OCI-LY1 (cell line): ENCODE measurements around the gene MACROD1.

Experiments
- H2AFZ ChIP-seq: fragments of 200-600 bp; sonication (generic), shearing (Covaris generic); 2 replicates; pipeline ENCODE4 v1.6.0; 2014; ENCODE audit warnings: antibody characterized with exemption, mild to moderate bottlenecking, low read length
- H3F3A ChIP-seq: fragments of 200-600 bp; sonication (generic), shearing (Covaris generic); 2 replicates; pipeline ENCODE4 v1.6.0; 2014; ENCODE audit warnings: mild to moderate bottlenecking, antibody characterized with exemption, low read length, moderate library complexity; ENCODE audit not compliant: insufficient read depth
- H3K27ac ChIP-seq: fragments of 200-600 bp; sonication (generic); 2 replicates; pipeline ENCODE4 v1.5.1; 2014; ENCODE audit warnings: low read length, mixed run types, mild to moderate bottlenecking, low read depth; ENCODE audit not compliant: poor library complexity, severe bottlenecking
- H3K27me3 ChIP-seq: fragments of 200-600 bp; sonication (generic); 2 replicates; pipeline ENCODE4 v1.6.0; 2014; ENCODE audit warnings: antibody characterized with exemption, mild to moderate bottlenecking, low read length, moderate library complexity; ENCODE audit not compliant: insufficient read depth
- H3K36me3 ChIP-seq: fragments of 200-600 bp; sonication (generic); 2 replicates; pipeline ENCODE4 v1.6.1; 2014; ENCODE audit warnings: mild to moderate bottlenecking, antibody characterized with exemption, low read length, moderate library complexity, mixed read lengths; ENCODE audit not compliant: insufficient read depth
- H3K4me1 ChIP-seq: fragments of 200-600 bp; sonication (generic); 2 replicates; pipeline ENCODE4 v1.5.1; 2014; ENCODE audit warnings: mild to moderate bottlenecking, low read length, moderate library complexity; ENCODE audit not compliant: insufficient read depth, severe bottlenecking
- H3K4me2 ChIP-seq: fragments of 200-600 bp; sonication (generic), shearing (Covaris generic); 2 replicates; pipeline ENCODE4 v1.6.1; 2014; ENCODE audit warnings: low read length
- H3K4me3 ChIP-seq: fragments of 200-600 bp; sonication (generic); 2 replicates; pipeline ENCODE4 v1.5.1; 2014; ENCODE audit warnings: low read length, low read depth, mild to moderate bottlenecking, mixed read lengths; ENCODE audit not compliant: poor library complexity, severe bottlenecking
- H3K79me2 ChIP-seq: fragments of 200-600 bp; shearing (Covaris generic); 2 replicates; pipeline ENCODE4 v1.6.1; 2016; ENCODE audit warnings: mixed run types, low read length, mixed read lengths; ENCODE audit not compliant: insufficient read depth
- H3K9ac ChIP-seq: fragments of 200-600 bp; sonication (generic), shearing (Covaris generic); 2 replicates; pipeline ENCODE4 v1.6.1; 2014; ENCODE audit warnings: mild to moderate bottlenecking, low read length, mixed read lengths
- H3K9me2 ChIP-seq: fragments of 200-600 bp; sonication (generic), shearing (Covaris generic); 2 replicates; pipeline ENCODE4 v1.6.1; 2014; ENCODE audit warnings: low read depth, mild to moderate bottlenecking, low read length, mixed read lengths
- H3K9me3 ChIP-seq: fragments of 200-600 bp; shearing (Covaris generic); 2 replicates; pipeline ENCODE4 v1.6.1; 2014; ENCODE audit warnings: low read length, mixed read lengths
- H4K20me1 ChIP-seq: fragments of 200-600 bp; sonication (generic), shearing (Covaris generic); 2 replicates; pipeline ENCODE4 v1.6.0; 2016; ENCODE audit warnings: mild to moderate bottlenecking, low read length; ENCODE audit not compliant: insufficient read depth
- EZH2 ChIP-seq: fragments of 200-600 bp; sonication (generic), shearing (Covaris generic); IDR thresholded peaks from 2 replicates; pipeline ENCODE4 v1.8.0; 2017; ENCODE audit warnings: borderline replicate concordance, mixed run types, mild to moderate bottlenecking, antibody characterized with exemption, low read length, moderate library complexity, mixed read lengths
- TF ChIP-seq, protein P1 (sequence below): fragments of 200-600 bp; sonication (generic), shearing (Covaris generic); IDR thresholded peaks from 2 replicates; pipeline ENCODE4 v1.5.1; 2017; ENCODE audit warnings: mild to moderate bottlenecking, antibody characterized with exemption, low read length, moderate library complexity, mixed read lengths

MACROD1 gene

GRCh38 chr11:64161037-64161436 lies 4.9 kb downstream of the MACROD1 start:
- H3K4me2 ChIP-seq = no peak overlapping the region
- TF ChIP-seq, protein P1, sequence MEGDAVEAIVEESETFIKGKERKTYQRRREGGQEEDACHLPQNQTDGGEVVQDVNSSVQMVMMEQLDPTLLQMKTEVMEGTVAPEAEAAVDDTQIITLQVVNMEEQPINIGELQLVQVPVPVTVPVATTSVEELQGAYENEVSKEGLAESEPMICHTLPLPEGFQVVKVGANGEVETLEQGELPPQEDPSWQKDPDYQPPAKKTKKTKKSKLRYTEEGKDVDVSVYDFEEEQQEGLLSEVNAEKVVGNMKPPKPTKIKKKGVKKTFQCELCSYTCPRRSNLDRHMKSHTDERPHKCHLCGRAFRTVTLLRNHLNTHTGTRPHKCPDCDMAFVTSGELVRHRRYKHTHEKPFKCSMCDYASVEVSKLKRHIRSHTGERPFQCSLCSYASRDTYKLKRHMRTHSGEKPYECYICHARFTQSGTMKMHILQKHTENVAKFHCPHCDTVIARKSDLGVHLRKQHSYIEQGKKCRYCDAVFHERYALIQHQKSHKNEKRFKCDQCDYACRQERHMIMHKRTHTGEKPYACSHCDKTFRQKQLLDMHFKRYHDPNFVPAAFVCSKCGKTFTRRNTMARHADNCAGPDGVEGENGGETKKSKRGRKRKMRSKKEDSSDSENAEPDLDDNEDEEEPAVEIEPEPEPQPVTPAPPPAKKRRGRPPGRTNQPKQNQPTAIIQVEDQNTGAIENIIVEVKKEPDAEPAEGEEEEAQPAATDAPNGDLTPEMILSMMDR = no peak
- TF ChIP-seq EZH2 = no peak
- no peaks in the 10 kb centered on the region for H3K9me2 ChIP-seq
- H3K27ac ChIP-seq = no peak overlapping the region
- no peaks in the 10 kb centered on the region for H3K79me2 ChIP-seq
- H2AFZ ChIP-seq = no peak overlapping the region
- H3K36me3 ChIP-seq = no peaks in the 10 kb centered on the region
- no peak overlapping the region for H3K9ac ChIP-seq
- H3K9me3 ChIP-seq = no peaks in the 10 kb centered on the region
- H3K4me1 ChIP-seq = peaks cover 12% of the 10 kb centered on the region
- peaks cover 24% of the 10 kb centered on the region; the same call in 1 of the 2 replicates for H3K27me3 ChIP-seq
- H3K4me3 ChIP-seq = no peak overlapping the region
- no peaks in the 10 kb centered on the region for H4K20me1 ChIP-seq
- H3F3A ChIP-seq = no peaks in the 10 kb centered on the region

DNA sequence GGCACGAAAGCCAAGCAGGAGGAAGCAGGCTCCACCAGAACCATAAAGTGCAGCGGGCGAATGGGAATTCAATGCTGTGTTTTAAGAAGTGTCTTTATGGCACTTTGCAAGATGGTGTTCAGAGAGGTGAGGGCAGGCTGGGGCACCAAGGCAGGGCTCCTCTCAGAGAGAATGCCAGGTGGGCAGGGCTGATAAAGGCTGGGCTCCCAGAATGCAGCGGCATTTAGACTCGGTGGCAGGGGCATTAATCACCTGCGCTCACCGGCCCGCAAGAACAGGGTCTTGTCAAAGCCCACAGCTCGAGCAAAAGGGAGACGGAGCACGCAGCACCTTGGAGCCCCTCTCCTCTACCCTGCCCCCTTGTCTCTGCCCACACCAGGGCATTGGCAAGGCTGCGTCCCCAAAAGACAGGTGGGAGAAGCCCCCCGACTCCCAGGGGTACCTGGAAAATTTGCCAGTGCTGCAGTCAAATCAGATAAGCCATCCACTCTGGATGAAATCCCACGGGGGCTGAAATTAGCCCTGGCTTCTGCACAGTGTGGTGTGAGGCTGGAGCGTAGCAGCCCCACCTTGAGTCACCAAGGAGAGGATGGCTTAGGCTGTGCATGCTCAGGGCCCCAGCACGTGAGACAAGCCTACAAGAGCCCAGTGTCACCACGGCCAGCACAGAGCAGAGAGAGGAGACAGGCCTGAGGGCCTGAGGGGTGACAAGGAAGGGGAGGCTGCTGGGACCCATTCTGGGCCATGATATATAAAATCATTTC lies 8.1 kb downstream of the MACROD1 start:
- no peaks in the 10 kb centered on the region for H4K20me1 ChIP-seq
- no peak overlapping the region for H3K4me2 ChIP-seq
- no peak overlapping the region for H3K4me3 ChIP-seq
- H3K27me3 ChIP-seq = peaks cover 13% of the 10 kb centered on the region; the same call in 1 of the 2 replicates
- H3F3A ChIP-seq = no peaks in the 10 kb centered on the region
- H3K4me1 ChIP-seq = no peaks in the 10 kb centered on the region
- no peak overlapping the region for H2AFZ ChIP-seq
- no peaks in the 10 kb centered on the region for H3K9me3 ChIP-seq
- H3K36me3 ChIP-seq = no peaks in the 10 kb centered on the region
- H3K9me2 ChIP-seq = no peaks in the 10 kb centered on the region
- H3K27ac ChIP-seq = no peak overlapping the region
- TF ChIP-seq, protein P1 = no peak
- TF ChIP-seq EZH2 = no peak
- H3K9ac ChIP-seq = no peak overlapping the region
- H3K79me2 ChIP-seq = no peaks in the 10 kb centered on the region

DNA sequence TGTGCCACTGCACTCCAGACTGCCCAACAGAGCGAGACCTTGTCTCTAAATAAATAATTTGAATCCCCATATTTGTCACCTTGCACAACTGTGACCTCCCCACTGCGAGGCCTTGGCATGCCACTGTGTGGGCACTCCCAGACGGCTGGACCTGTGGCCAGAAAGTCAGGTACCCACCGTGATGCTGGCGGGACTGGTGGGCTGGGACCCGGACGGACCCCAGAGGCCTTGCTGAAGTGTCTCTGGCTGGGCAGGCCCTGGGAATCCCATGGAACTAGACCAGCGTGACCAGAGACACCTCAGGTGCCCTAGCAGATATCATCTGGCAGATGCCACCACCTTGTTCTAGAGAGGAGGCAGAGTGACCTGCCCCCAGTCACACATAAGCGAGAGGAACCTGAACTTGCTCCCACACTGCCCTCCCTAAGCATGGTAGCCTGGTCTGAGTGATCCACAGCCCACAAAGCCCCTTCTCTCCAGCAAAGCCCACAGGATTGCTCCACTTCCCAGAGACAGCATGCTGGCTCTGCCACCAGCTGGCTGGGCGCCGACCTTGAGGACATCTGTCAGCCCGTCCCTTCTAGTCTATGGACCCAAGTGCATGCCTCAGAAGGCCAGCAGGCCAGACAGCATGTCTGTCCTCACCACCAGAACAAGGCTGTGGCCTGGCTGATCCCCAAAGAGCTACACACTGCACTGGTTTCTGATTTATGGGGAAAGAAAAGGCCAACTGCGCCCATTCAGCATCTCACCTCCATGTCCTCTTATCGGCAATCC lies 9.5 kb downstream of the MACROD1 start:
- no peaks in the 10 kb centered on the region for H3K9me3 ChIP-seq
- H3K36me3 ChIP-seq = no peaks in the 10 kb centered on the region
- H3K4me2 ChIP-seq = no peak overlapping the region
- H4K20me1 ChIP-seq = no peaks in the 10 kb centered on the region
- H3K4me3 ChIP-seq = no peak overlapping the region
- peaks cover 13% of the 10 kb centered on the region; the same call in 1 of the 2 replicates for H3K27me3 ChIP-seq
- H3K9ac ChIP-seq = no peak overlapping the region
- H3K9me2 ChIP-seq = no peaks in the 10 kb centered on the region
- H3F3A ChIP-seq = no peaks in the 10 kb centered on the region
- TF ChIP-seq, protein P1 = no peak
- TF ChIP-seq EZH2 = no peak
- H3K79me2 ChIP-seq = no peaks in the 10 kb centered on the region
- no peak overlapping the region for H2AFZ ChIP-seq
- no peak overlapping the region for H3K27ac ChIP-seq
- no peaks in the 10 kb centered on the region for H3K4me1 ChIP-seq
